Measurements from ENCODE around the gene SLC35E4.

SLC35E4 gene

DNA sequence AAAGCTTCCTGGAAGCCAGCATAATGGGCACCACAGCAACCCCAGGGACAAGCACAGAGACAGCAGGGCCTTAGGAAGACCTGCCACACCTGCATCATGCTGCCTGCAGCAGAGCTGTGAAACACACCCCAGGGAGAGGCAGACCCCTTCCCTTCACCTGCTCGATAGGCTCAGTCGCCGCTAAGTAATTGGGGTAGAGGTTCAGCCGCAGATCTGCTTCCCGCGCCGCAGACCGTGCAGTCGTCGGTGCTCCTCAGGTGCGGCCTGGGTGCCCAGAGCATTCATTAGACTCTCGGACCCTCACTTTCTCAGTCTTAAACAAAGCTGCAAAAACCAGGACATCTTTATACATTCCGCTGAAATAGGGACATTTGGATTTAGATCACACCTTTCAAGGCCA lies 29.2 kb downstream of the SLC35E4 start:
- no peak for DNase-seq (ENCODE audit: low read depth)
- TF ChIP-seq, protein P1, sequence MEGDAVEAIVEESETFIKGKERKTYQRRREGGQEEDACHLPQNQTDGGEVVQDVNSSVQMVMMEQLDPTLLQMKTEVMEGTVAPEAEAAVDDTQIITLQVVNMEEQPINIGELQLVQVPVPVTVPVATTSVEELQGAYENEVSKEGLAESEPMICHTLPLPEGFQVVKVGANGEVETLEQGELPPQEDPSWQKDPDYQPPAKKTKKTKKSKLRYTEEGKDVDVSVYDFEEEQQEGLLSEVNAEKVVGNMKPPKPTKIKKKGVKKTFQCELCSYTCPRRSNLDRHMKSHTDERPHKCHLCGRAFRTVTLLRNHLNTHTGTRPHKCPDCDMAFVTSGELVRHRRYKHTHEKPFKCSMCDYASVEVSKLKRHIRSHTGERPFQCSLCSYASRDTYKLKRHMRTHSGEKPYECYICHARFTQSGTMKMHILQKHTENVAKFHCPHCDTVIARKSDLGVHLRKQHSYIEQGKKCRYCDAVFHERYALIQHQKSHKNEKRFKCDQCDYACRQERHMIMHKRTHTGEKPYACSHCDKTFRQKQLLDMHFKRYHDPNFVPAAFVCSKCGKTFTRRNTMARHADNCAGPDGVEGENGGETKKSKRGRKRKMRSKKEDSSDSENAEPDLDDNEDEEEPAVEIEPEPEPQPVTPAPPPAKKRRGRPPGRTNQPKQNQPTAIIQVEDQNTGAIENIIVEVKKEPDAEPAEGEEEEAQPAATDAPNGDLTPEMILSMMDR (IDR thresholded peaks at IDR 0.05; ENCODE audit: control insufficient read depth, insufficient read depth, low read depth, low read length, missing control alignments) = no peak
- no peak overlapping the region for H3K4me3 ChIP-seq (ENCODE audit: control insufficient read depth, low read depth, low read length)

DNA sequence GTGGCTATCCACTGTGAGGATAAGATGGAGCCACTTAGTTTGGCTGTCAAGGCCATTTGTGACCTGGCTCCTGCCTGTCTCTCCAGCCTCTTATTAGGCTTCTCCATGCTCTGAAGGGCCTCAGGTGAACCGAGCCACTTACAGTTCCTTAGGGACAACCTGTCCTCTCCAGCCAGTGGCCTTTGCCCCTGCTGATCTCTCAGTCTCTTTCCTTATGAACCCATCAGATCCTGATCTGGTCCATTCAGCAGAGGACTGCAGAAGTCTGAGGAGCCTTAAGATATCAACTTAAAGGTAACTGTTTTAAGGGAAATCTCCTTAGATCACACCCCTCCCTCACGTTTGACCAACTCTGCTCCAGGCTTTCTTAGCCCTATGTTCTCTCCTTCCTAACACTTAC lies 29.7 kb downstream of the SLC35E4 start:
- no peak for DNase-seq (ENCODE audit: low read depth)
- TF ChIP-seq, protein P1 (IDR thresholded peaks at IDR 0.05; ENCODE audit: control insufficient read depth, insufficient read depth, low read depth, low read length, missing control alignments) = no peak
- H3K4me3 ChIP-seq (ENCODE audit: control insufficient read depth, low read depth, low read length) = no peak overlapping the region

DNA sequence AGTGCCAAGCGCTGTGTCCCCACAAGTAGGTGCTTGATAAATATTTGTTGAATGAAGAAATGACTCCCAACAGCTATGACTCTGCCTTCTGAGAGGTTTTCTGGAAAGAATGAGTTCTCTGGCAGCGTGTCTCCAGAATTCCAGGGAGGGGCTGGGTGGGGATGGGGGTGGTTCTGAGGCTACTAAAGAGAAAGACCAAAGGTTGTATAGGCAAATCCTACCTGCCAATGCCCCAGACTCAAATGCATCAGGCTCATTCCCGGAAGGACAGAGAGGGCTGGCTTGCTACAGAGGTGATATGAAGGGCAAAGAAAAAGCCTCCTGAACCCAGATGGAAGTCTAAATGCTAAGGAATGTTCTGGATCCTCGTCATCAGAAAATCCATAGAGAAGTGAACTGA lies 30.2 kb downstream of the SLC35E4 start:
- TF ChIP-seq, protein P1 (IDR thresholded peaks at IDR 0.05; ENCODE audit: control insufficient read depth, insufficient read depth, low read depth, low read length, missing control alignments) = no peak
- no peak overlapping the region for H3K4me3 ChIP-seq (ENCODE audit: control insufficient read depth, low read depth, low read length)
- DNase-seq (ENCODE audit: low read depth) = no peak

DNA sequence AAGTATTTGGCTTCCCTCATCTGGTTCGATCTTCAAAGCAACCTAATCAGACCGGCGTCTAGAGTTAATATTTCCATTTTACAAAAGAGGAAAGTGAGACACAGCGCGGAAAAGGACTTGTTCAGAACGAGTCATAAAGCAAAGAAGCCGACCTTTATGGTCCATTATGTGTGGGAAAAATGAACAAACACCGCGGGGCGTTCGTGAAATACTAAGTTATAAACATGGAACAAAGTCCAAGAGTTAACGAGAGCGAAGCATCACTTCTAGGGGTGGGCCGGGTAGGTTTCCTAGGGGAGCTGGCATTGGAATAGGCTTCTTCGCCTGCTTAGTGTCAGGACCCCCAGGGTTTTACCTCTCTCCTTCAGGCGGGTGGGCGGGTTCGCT lies 31.5 kb downstream of the SLC35E4 start:
- DNase-seq (ENCODE audit: low read depth) = no peak
- H3K4me3 ChIP-seq (ENCODE audit: control insufficient read depth, low read depth, low read length) = peak overlapping the region; percentile 84
- TF ChIP-seq, protein P1 (IDR thresholded peaks at IDR 0.05; ENCODE audit: control insufficient read depth, insufficient read depth, low read depth, low read length, missing control alignments) = no peak

DNA sequence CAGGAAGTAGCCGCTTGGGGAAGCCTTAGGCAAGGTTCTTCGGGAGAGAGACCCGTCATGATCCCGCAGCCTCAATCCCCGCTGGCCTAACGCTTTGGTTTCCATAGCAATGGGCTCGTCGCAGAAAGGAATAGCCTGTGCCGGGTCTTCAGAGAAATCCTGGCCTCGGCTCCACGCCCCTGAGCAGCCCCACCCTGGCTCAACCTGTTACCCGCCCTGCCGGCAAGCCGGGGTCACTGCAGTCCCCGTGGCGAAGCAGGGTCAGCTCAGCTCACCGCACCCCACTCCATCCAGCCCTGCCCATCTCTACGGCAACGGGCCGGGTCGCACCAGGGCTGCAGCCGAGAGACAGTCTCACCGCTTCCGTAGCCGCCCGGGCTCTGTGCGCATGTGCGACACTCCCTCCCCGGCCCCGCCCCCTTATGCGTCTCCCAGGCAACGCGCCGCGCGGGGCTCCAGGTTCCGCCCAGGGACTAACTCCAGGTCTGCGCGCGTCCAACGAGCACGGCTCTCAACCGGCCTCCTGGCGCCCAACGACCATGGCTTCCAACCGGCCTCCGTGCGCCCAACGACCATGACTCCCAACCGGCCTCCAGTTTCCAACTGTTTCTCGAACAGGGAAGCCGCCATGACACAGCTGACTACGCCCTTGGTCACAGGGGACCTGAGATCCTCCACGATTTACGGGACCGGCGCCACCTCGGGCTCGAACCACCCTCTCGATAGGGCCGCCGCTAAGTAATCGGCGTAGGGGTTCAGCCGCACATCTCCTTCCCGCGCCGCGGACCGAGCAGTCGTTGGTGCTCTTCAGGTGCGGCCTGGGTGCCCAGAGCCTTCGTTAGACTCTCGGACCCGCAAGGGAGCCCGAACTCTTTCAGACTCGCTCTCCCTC lies 32.2 kb downstream of the SLC35E4 start, which contains the start of gene DUSP18:
DUSP18 (minus strand) TSS at position 382 of the 892 bp plus-strand sequence. CDS start 3,872 bp downstream, outside the sequence.
- TF ChIP-seq, protein P1 (IDR thresholded peaks at IDR 0.05; ENCODE audit: control insufficient read depth, insufficient read depth, low read depth, low read length, missing control alignments) = peak; percentile 40
- DNase-seq (ENCODE audit: low read depth) = peak; percentile 32

DNA sequence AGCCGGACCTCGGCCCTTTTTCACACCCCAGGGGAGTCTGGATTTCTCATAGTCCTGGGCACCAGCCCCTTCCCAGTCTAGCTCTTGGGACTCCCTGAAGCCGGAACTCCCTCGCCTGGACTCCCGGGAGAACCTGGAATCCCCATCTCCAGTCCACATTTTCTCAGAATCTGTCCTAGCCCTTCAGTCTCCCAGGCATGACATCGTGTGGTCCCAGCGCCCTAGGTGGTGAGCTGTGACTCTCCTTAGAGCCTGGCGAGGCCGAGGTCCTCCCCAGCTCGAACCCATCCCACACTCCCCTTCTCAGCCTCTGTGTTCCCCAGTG lies 32.8 kb downstream of the SLC35E4 start:
- H3K4me3 ChIP-seq (ENCODE audit: control insufficient read depth, low read depth, low read length) = peak overlapping the region; percentile 84
- TF ChIP-seq, protein P1 (IDR thresholded peaks at IDR 0.05; ENCODE audit: control insufficient read depth, insufficient read depth, low read depth, low read length, missing control alignments) = no peak
- DNase-seq (ENCODE audit: low read depth) = no peak

More for the DNA sequence above, 32.2 kb downstream of the SLC35E4 start, which contains the start of gene DUSP18:
- peak within 1 kb of the TSS; percentile 84 for H3K4me3 ChIP-seq (ENCODE audit: control insufficient read depth, low read depth, low read length)
